ENCODE data around the gene MYMX.

MYMX gene

GRCh38 chr6:44257025-44257752 lies 40.5 kb downstream of the MYMX start, which contains the start of gene SLC35B2 (continued):
- TF ChIP-seq ZBTB26 (tag by site-specific recombination; optimal IDR thresholded peaks at IDR 0.05), result peak; percentile 92
- no peak for TF ChIP-seq ZNF121 (tag by site-specific recombination; IDR thresholded peaks at IDR 0.05)
- peak; percentile 85 for TF ChIP-seq ZEB2 (tag by site-specific recombination; IDR thresholded peaks at IDR 0.05)
- peak; percentile 65 for TF ChIP-seq WT1 (tag by site-specific recombination; IDR thresholded peaks at IDR 0.05)
- TF ChIP-seq ZNF221 (tag by site-specific recombination; IDR thresholded peaks at IDR 0.05; ENCODE audit: borderline replicate concordance), result no peak
- no peak for TF ChIP-seq ZNF19 (tag by site-specific recombination; IDR thresholded peaks at IDR 0.05; ENCODE audit: low read depth)

- Histone ChIP-seq H3K4me1 (ENCODE audit: control insufficient read depth, insufficient read depth, low read length) (no peaks in the 10 kb centered on the region), H3K36me3 (ENCODE audit: control insufficient read depth in 2 of 2, insufficient read depth in 1 of 2, low read length in 2 of 2) (peaks cover 0 to 62% of the 10 kb centered on the region in 2 experiments; a peak in 2 of 3 replicates)
- CTCF ChIA-PET, result interaction anchor here (0.6 to 3.2 kb wide), 9 partner anchors 11 to 926 kb away, joined by 3 to 36 read pairs (median 14); partner anchors contain the start of gene HSP90AB1
Observed at GRCh38 chr6:44257753-44258324, 41.1 kb downstream of the MYMX start.

More at GRCh38 chr6:44257753-44258324, 41.1 kb downstream of the MYMX start:
- TF ChIP-seq BCL6B (tag by site-specific recombination; IDR thresholded peaks at IDR 0.05), result no peak
- no peak for TF ChIP-seq GLI4 (tag by site-specific recombination; IDR thresholded peaks at IDR 0.05)
- TF ChIP-seq ZBTB7A (tag by site-specific recombination; IDR thresholded peaks at IDR 0.05; ENCODE audit: low read depth), result 0 out of 2 replicates have a peak, but pooled peaks have one; percentile 36
- peak; percentile 71 for TF ChIP-seq EGR2 (tag by site-specific recombination; IDR thresholded peaks at IDR 0.05; ENCODE audit: low read depth)
- TF ChIP-seq ZFHX2 (tag by site-specific recombination; conservative IDR thresholded peaks at IDR 0.05), result peak; percentile 82
- peak; percentile 45; the same call in 1 of the 2 replicates for TF ChIP-seq ZNF335 (tag by site-specific recombination; conservative IDR thresholded peaks at IDR 0.05)
- TF ChIP-seq ZNF571 (tag by site-specific recombination; IDR thresholded peaks at IDR 0.05), result no peak
- TF ChIP-seq ZBTB11 (tag by site-specific recombination; conservative IDR thresholded peaks at IDR 0.05; ENCODE audit: low read depth), result no peak
- 0 out of 2 replicates have a peak, but pooled peaks have one; percentile 17 for TF ChIP-seq ZNF777 (tag by site-specific recombination; IDR thresholded peaks at IDR 0.05; ENCODE audit: borderline replicate concordance)
- TF ChIP-seq ZNF37A (tag by site-specific recombination; IDR thresholded peaks at IDR 0.05), result no peak
- peak overlapping the region; percentile 82 for H3K4me3 ChIP-seq (ENCODE audit: low read depth, low read length)
- POLR2A ChIA-PET, result interaction anchor here (0.6 to 3.7 kb wide), 8 partner anchors 11 to 161 kb away, joined by 3 to 131 read pairs (median 4); partner anchors contain the start of genes HSP90AB1 and SLC29A1
- H3K9me3 ChIP-seq (ENCODE audit: control insufficient read depth, insufficient read depth, low read depth, low read length), result no peaks in the 10 kb centered on the region
- peak overlapping the region; percentile 20; the same call in 1 of the 2 replicates for H3K27ac ChIP-seq (ENCODE audit: extremely low read depth, low read depth, low read length)

Measured in HEK293 (cell line).